Stomach (tissue), 19 donors: Measurements from ENCODE around the gene ZPBP. TPM values are rescaled to one million over a fixed set of nuclear protein-coding genes. Genes with fewer than 3 reads are reported as not detected.

Source experiments
- DNase-seq, 2 donors: peaks; one replicate each; pipeline versions ENCODE4 v3.0.0 to v3.0.0-alpha.2; 2013 to 2019
- H3K27ac ChIP-seq, 5 donors: fragments of 200-600 bp in 4 of 5; sonication (generic) in 4 of 5; one replicate each; pipeline ENCODE4 v1.5.1; 2013 to 2019; ENCODE audit warnings: mild to moderate bottlenecking in 1 of 5, moderate library complexity in 1 of 5
- H3K27me3 ChIP-seq, 3 donors: fragments of 200-600 bp; sonication (generic); one replicate each; pipeline ENCODE4 v1.5.1; 2017 to 2019; ENCODE audit warnings: mixed run types in 1 of 3
- H3K36me3 ChIP-seq, 4 donors: fragments of 200-600 bp; sonication (generic); 1 replicate in 3 of 4; 2 replicates in 1 of 4; pipeline ENCODE4 v1.5.1; 2016 to 2019
- H3K4me1 ChIP-seq, 4 donors: fragments of 200-600 bp; sonication (generic); one replicate each; pipeline ENCODE4 v1.5.1; 2016 to 2019
- H3K4me3 ChIP-seq, 4 donors: fragments of 200-600 bp; sonication (generic) in 3 of 4; one replicate each; pipeline ENCODE4 v1.5.1; 2016 to 2019; ENCODE audit warnings: mild to moderate bottlenecking in 1 of 4
- H3K9me3 ChIP-seq, 4 donors: fragments of 200-600 bp; sonication (generic); one replicate each; pipeline ENCODE4 v1.5.1; 2016 to 2019
- EP300 ChIP-seq: sonication (generic); formaldehyde crosslinking; IDR thresholded peaks from one replicate; pipeline ENCODE4 v1.6.1; 2017; ENCODE audit warnings: antibody characterized with exemption
- POLR2A ChIP-seq, 4 donors: fragments of 450-650 bp; IDR thresholded peaks; one replicate each; pipeline ENCODE4 v1.6.1; 2016; ENCODE audit warnings: antibody characterized with exemption in 4 of 4, control low read depth in 2 of 4, mild to moderate bottlenecking in 1 of 4, moderate library complexity in 1 of 4
- POLR2AphosphoS5 ChIP-seq, 3 donors: sonication (generic); formaldehyde crosslinking; IDR thresholded peaks; one replicate each; pipeline ENCODE4 v1.6.1; 2016; ENCODE audit warnings: antibody characterized with exemption in 3 of 3
- WGBS, 5 donors: extraction: QIAGEN DNeasy Blood & Tissue Kit in 3 of 5; methylation state at CpG; one replicate each; pipeline versions ENCODE4 v1.1.5 to v1.1.7; 2013 to 2018; 5-methylcytosine and 5-hydroxymethylcytosine counted together
- intact Hi-C: fragments of 100-400 bp; cut with DNase I; formaldehyde crosslinking; loops from one replicate; pipeline ENCODE4 v1.15.1; 2023; ENCODE audit warnings: low total_unique reads
- long read RNA-seq, 10 donors: transcript quantifications; one replicate each; lab custom pipeline, GENCODE V29; 2026
- polyA plus RNA-seq, 3 donors: library from polyadenylated mRNA; stranded (reverse); fragments of 200-250 nt; gene quantifications; one replicate each; pipeline ENCODE4 v1.2.3, GENCODE V29; 2013
- total RNA-seq, 5 donors: library from RNA; depleted of rRNA; stranded (reverse); fragments of >200 nt; gene quantifications; one replicate each; pipeline versions ENCODE4 v1.1.0 to v1.2.3, GENCODE V29; 2014 to 2016
- TF ChIP-seq, protein P1 (sequence below), 7 experiments: fragments of 450-650 bp in 4 of 7; fragments of 200-600 bp in 3 of 7; sonication (generic) in 3 of 7; IDR thresholded peaks; one replicate each; pipeline ENCODE4 v1.5.1; 2016 to 2019; ENCODE audit warnings: antibody characterized with exemption in 7 of 7, control low read depth in 2 of 7, mild to moderate bottlenecking in 1 of 7
- donor health status: healthy with polysubstance abuse.
- donor health status: Bipolar disorder and iron deficiency.
- donor health status: healthy.

The ZPBP gene
- total RNA-seq (not detected), polyA plus RNA-seq (not detected)
- long read RNA-seq, donor 1, result 0 reads
- long read RNA-seq, donor 2, result 0 reads
- long read RNA-seq, donor 3, result 0 reads
- long read RNA-seq, donor 4, result 0 reads
- long read RNA-seq, donor 5, result 0 reads
- long read RNA-seq, donor 6, result 0 reads
- long read RNA-seq, donor 7, result 0 reads
- long read RNA-seq, donor 8, result 0 reads
- long read RNA-seq, donor 9, result 0 reads
- long read RNA-seq, donor 10, result 0 reads

- Histone ChIP-seq H3K4me1 (peaks cover 0 to 11% (median 7%) of the 10 kb centered on the region in 4 donors), H3K27ac (no peak within 1 kb of the TSS), H3K4me3 (peak within 1 kb of the TSS; percentile 41 to 55 (median 52)), H3K9me3 (no peaks in the 10 kb centered on the region), H3K27me3 (peaks cover 0 to 6% (median 4%) of the 10 kb centered on the region in 3 donors), H3K36me3 (no peaks in the 10 kb centered on the region)
- 11 to 19% (median 17%) methylated on average over 51 to 53 of the region's 53 CpGs for WGBS, 5 donors
- TF ChIP-seq POLR2A (IDR thresholded peaks at IDR 0.05), result no peak
- TF ChIP-seq EP300, result no peak
- no peak for TF ChIP-seq POLR2AphosphoS5 (IDR thresholded peaks at IDR 0.05)
- TF ChIP-seq, protein P1, sequence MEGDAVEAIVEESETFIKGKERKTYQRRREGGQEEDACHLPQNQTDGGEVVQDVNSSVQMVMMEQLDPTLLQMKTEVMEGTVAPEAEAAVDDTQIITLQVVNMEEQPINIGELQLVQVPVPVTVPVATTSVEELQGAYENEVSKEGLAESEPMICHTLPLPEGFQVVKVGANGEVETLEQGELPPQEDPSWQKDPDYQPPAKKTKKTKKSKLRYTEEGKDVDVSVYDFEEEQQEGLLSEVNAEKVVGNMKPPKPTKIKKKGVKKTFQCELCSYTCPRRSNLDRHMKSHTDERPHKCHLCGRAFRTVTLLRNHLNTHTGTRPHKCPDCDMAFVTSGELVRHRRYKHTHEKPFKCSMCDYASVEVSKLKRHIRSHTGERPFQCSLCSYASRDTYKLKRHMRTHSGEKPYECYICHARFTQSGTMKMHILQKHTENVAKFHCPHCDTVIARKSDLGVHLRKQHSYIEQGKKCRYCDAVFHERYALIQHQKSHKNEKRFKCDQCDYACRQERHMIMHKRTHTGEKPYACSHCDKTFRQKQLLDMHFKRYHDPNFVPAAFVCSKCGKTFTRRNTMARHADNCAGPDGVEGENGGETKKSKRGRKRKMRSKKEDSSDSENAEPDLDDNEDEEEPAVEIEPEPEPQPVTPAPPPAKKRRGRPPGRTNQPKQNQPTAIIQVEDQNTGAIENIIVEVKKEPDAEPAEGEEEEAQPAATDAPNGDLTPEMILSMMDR (IDR thresholded peaks at IDR 0.05), result peak in 5 of 7 experiments; percentile 42 to 71 (median 56)
- intact Hi-C loops, result no loop called here
- peak in 1 of 2 donors; percentile 79 for DNase-seq
Measured at GRCh38 chr7:50092579-50093491, at the start of gene ZPBP. ZPBP (minus strand) TSS chr7:50093246; CDS start chr7:50093194, 52 bp downstream.

- TF ChIP-seq, protein P1 (IDR thresholded peaks at IDR 0.05), result peak in 5 of 7 experiments; percentile 27 to 69 (median 41)
- no peak for TF ChIP-seq EP300
- intact Hi-C loops, result no loop called here
- no peaks in the 10 kb centered on the region for H3K36me3 ChIP-seq
- no peak overlapping the region for H3K4me3 ChIP-seq
- peaks cover 0 to 6% (median 2%) of the 10 kb centered on the region in 4 donors for H3K4me1 ChIP-seq
- peak in 1 of 2 donors; percentile 62 for DNase-seq
- H3K27ac ChIP-seq, result no peak overlapping the region
- peaks cover 0 to 15% (median 0%) of the 10 kb centered on the region in 3 donors for H3K27me3 ChIP-seq
- H3K9me3 ChIP-seq, result no peaks in the 10 kb centered on the region
- WGBS, 5 donors, result 20 to 24% (median 23%) methylated on average over 5 of the region's 5 CpGs
Measured at GRCh38 chr7:50142425-50143017, 49.5 kb upstream of the ZPBP start.

DNA sequence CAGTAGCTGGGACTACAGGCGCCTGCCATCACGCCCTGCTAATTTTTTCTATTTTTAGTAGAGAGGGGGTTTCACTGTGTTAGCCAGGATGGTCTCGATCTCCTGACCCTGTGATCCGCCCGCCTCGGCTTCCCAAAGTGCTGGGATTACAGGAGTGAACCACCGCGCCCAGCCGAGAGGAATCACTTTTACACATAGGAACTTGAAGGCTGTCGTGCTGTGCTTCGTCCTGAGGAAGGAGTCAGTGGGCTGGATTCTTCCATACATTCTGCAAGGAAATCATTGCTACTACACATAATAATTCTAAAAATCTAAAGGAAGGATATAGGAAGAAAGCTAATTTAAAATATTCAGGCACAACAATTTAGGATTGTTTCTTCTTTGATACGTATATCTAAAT is 48.8 kb upstream of the ZPBP start:
- Histone ChIP-seq H3K4me3 (no peak overlapping the region), H3K27me3 (peaks cover 0 to 15% (median 0%) of the 10 kb centered on the region in 3 donors), H3K4me1 (peaks cover 0 to 6% (median 2%) of the 10 kb centered on the region in 4 donors), H3K27ac (no peak overlapping the region), H3K9me3 (no peaks in the 10 kb centered on the region), H3K36me3 (no peaks in the 10 kb centered on the region)
- intact Hi-C loops, result no loop called here
- WGBS, 5 donors, result 69 to 76% (median 70%) methylated on average over 12 of the region's 12 CpGs
- no peak for DNase-seq
- TF ChIP-seq, protein P1 (IDR thresholded peaks at IDR 0.05), result no peak
- TF ChIP-seq POLR2A (IDR thresholded peaks at IDR 0.05) (no peak), POLR2AphosphoS5 (IDR thresholded peaks at IDR 0.05) (no peak), EP300 (no peak)

DNA sequence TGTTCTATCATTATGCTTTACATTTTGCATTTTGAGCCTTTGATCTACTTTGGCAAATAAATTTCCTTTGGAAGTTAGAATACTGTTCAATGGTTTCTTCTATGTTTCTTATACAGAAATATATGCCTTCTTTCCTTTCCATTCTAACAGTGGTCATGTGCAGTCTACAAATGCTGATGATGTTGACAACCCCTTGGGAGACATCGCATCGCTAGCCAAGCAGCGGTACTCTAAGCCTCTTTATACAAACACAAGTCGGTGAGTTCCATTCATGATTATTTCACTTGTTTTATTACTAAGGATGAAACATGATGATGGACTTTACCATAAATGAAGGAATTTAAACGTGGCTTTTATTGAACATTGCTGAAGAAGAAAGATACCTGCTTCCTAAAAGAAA is 48.1 kb upstream of the ZPBP start:
- H3K27ac ChIP-seq, result no peak overlapping the region
- peaks cover 0 to 11% (median 0%) of the 10 kb centered on the region in 3 donors for H3K27me3 ChIP-seq
- 62 to 72% (median 70%) methylated on average over 5 of the region's 5 CpGs for WGBS, 5 donors
- TF ChIP-seq, protein P1 (IDR thresholded peaks at IDR 0.05), result no peak
- no peak for TF ChIP-seq POLR2AphosphoS5 (IDR thresholded peaks at IDR 0.05)
- no peak for TF ChIP-seq POLR2A (IDR thresholded peaks at IDR 0.05)
- TF ChIP-seq EP300, result no peak
- no peak for DNase-seq
- H3K36me3 ChIP-seq, result no peaks in the 10 kb centered on the region
- peaks cover 0 to 6% (median 2%) of the 10 kb centered on the region in 4 donors for H3K4me1 ChIP-seq
- no peak overlapping the region for H3K4me3 ChIP-seq
- intact Hi-C loops, result no loop called here
- no peaks in the 10 kb centered on the region for H3K9me3 ChIP-seq
